MCF 10A (cell line): ENCODE measurements around the gene SVBP. TPM values are rescaled to one million over a fixed set of nuclear protein-coding genes. Genes with fewer than 3 reads are reported as not detected.

Source experiments
- BruUV-seq: library from RNA; stranded (reverse); fragments of 400-500 nt; replicated peaks from 2 replicates; lab custom pipeline; 2021; lab: Mats Ljungman, UMichigan
- CTCF ChIA-PET: fragments of 300-600 bp; sonication (Branson Sonifier 250); formaldehyde crosslinking; extraction: SDS; loops from one replicate; lab custom pipeline; 2021; ENCODE audit warnings: antibody characterized with exemption, inconsistent platforms; lab: Yijun Ruan, JAX
- POLR2A ChIA-PET: fragments of 300-600, 350-650 bp; sonication (Branson Sonifier 250); formaldehyde crosslinking; extraction: SDS; loops from one replicate; lab custom pipeline; 2020; ENCODE audit warnings: antibody characterized with exemption, inconsistent platforms; lab: Yijun Ruan, JAX
- DNase-seq: peaks from one replicate; pipeline ENCODE4 v3.0.0-alpha.2; 2018; ENCODE audit not compliant: unreplicated experiment
- H3K27ac Mint-ChIP-seq: one replicate; pipeline ENCODE4 v1.8.0; 2022; ENCODE audit warnings: mild to moderate bottlenecking, low read depth, mixed read lengths; ENCODE audit not compliant: unreplicated experiment
- H3K27me3 Mint-ChIP-seq: one replicate; pipeline ENCODE4 v1.8.0; 2022; ENCODE audit warnings: mixed read lengths; ENCODE audit not compliant: insufficient read depth, unreplicated experiment
- H3K36me3 Mint-ChIP-seq: one replicate; pipeline ENCODE4 v1.8.0; 2022; ENCODE audit warnings: mild to moderate bottlenecking, moderate library complexity, mixed read lengths; ENCODE audit not compliant: insufficient read depth, unreplicated experiment
- H3K4me1 Mint-ChIP-seq: one replicate; pipeline ENCODE4 v1.8.0; 2022; ENCODE audit warnings: mixed read lengths; ENCODE audit not compliant: insufficient read depth, unreplicated experiment
- H3K4me3 Mint-ChIP-seq: one replicate; pipeline ENCODE4 v1.8.0; 2022; ENCODE audit warnings: mild to moderate bottlenecking, moderate library complexity, mixed read lengths; ENCODE audit not compliant: unreplicated experiment
- H3K9me3 Mint-ChIP-seq: one replicate; pipeline ENCODE4 v1.8.0; 2022; ENCODE audit warnings: mixed read lengths; ENCODE audit not compliant: unreplicated experiment
- intact Hi-C: fragments of 100-400 bp; cut with micrococcal nuclease; formaldehyde crosslinking; loops from 2 replicates; pipeline ENCODE4 v1.14.1; 2022
- total RNA-seq: library from RNA; stranded (reverse); gene quantifications from 2 replicates; pipeline ENCODE4 v1.2.3, GENCODE V29; 2022
- TF ChIP-seq, protein P1 (sequence below): fragments of 200-600 bp; IDR thresholded peaks from one replicate; pipeline ENCODE4 v1.8.0; 2022; ENCODE audit warnings: antibody characterized with exemption, mild to moderate bottlenecking; ENCODE audit not compliant: unreplicated experiment

Gene SVBP
- total RNA-seq, 1 experiment from 2014 or later: 15.7 TPM

DNA sequence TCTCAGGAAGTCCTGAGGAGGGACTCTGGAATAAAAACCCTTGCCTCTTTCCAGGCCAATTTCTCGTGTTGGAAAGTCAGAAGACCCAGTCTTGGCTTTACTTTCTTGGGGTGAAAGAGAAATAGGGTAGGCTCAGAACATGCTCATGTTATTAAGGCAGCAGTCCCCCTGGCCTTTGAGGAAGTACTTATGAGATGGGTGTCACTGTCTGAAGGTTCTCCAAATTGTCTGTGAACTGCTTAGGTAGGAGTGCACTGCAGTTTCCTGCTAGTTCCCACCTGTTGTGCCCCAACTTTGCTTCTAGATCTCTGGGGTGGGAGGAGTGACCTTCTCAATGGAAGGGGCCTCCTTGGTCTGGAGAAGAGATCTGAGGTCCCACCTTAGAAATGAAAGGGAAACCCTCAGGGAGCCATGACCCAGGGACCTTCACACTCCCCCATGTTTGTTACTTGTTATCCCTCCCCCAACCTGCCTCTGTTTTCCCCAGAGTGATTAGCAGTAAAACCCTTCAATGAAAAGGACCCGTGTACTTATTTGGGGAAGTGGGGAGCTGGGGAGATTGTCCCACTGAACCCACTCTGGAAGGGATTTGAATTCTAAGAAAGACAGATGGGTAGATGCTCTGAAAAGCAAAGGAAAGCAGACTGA, 34.9 kb upstream of the SVBP start:
- DNase-seq: no peak
- Mint-ChIP-seq H3K27me3 (no peaks in the 10 kb centered on the region), H3K4me3 (no peak overlapping the region), H3K9me3 (peaks cover 24% of the 10 kb centered on the region), H3K4me1 (peaks cover 25% of the 10 kb centered on the region), H3K36me3 (peaks cover 41% of the 10 kb centered on the region), H3K27ac (no peak overlapping the region)
- POLR2A ChIA-PET: no interaction called here
- intact Hi-C loops: no loop called here
- TF ChIP-seq, protein P1, sequence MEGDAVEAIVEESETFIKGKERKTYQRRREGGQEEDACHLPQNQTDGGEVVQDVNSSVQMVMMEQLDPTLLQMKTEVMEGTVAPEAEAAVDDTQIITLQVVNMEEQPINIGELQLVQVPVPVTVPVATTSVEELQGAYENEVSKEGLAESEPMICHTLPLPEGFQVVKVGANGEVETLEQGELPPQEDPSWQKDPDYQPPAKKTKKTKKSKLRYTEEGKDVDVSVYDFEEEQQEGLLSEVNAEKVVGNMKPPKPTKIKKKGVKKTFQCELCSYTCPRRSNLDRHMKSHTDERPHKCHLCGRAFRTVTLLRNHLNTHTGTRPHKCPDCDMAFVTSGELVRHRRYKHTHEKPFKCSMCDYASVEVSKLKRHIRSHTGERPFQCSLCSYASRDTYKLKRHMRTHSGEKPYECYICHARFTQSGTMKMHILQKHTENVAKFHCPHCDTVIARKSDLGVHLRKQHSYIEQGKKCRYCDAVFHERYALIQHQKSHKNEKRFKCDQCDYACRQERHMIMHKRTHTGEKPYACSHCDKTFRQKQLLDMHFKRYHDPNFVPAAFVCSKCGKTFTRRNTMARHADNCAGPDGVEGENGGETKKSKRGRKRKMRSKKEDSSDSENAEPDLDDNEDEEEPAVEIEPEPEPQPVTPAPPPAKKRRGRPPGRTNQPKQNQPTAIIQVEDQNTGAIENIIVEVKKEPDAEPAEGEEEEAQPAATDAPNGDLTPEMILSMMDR: no peak
- BruUV-seq: no TSS peak
- CTCF ChIA-PET: no interaction called here

- H3K36me3 Mint-ChIP-seq: peaks cover 41% of the 10 kb centered on the region
- ChIA-PET POLR2A (no interaction called here), CTCF (no interaction called here)
- H3K27ac Mint-ChIP-seq: no peak overlapping the region
- H3K4me3 Mint-ChIP-seq: no peak overlapping the region
- H3K27me3 Mint-ChIP-seq: no peaks in the 10 kb centered on the region
- peaks cover 21% of the 10 kb centered on the region for H3K9me3 Mint-ChIP-seq
- no peak for DNase-seq
- peaks cover 28% of the 10 kb centered on the region for H3K4me1 Mint-ChIP-seq
- TF ChIP-seq, protein P1: no peak
- intact Hi-C loops: no loop called here
- no TSS peak for BruUV-seq
Observed at GRCh38 chr1:42851420-42851819, 34.2 kb upstream of the SVBP start.

GRCh38 chr1:42849944-42850343, 32.7 kb upstream of the SVBP start:
- Mint-ChIP-seq H3K4me1 (peaks cover 28% of the 10 kb centered on the region), H3K36me3 (peaks cover 37% of the 10 kb centered on the region), H3K27ac (no peak overlapping the region), H3K9me3 (peaks cover 10% of the 10 kb centered on the region), H3K4me3 (no peak overlapping the region), H3K27me3 (no peaks in the 10 kb centered on the region)
- no TSS peak for BruUV-seq
- TF ChIP-seq, protein P1: no peak
- ChIA-PET CTCF (no interaction called here), POLR2A (no interaction called here)
- DNase-seq: no peak
- intact Hi-C loops: no loop called here

- ChIA-PET POLR2A (interaction anchor here (0.8 to 6.5 kb wide), 3 partner anchors 28 to 165 kb away, joined by 3 to 88 read pairs (median 3); partner anchors contain the start of genes ERMAP and SVBP), CTCF (interaction anchor here (0.7 kb wide), 1 partner anchor 131 kb away, joined by 4 read pairs; no protein-coding TSS in a partner anchor)
- Mint-ChIP-seq H3K4me1 (peaks cover 28% of the 10 kb centered on the region), H3K9me3 (peaks cover 8% of the 10 kb centered on the region), H3K36me3 (peaks cover 32% of the 10 kb centered on the region), H3K27me3 (no peaks in the 10 kb centered on the region), H3K4me3 (no peak overlapping the region), H3K27ac (peak overlapping the region; percentile 67)
- no peak for DNase-seq
- intact Hi-C loops: no loop called here
- BruUV-seq: no TSS peak
- TF ChIP-seq, protein P1: no peak
Observed at GRCh38 chr1:42848823-42849537, 31.8 kb upstream of the SVBP start.
